ENCODE measurements around the gene DIP2C. TPM values are rescaled to one million over a fixed set of nuclear protein-coding genes. Genes with fewer than 3 reads are reported as not detected.

The DIP2C gene
- total RNA-seq, 2 donors from 2014 or later = 13.0 to 13.7 TPM

GRCh38 chr10:311901-312665 is 377.4 kb downstream of the DIP2C start:
- H3K4me3 ChIP-seq (ENCODE audit: low read length) = no peak overlapping the region
- 93 to 100% methylated on average over 6 to 14 of the region's 14 CpGs for WGBS, 2 experiments (ENCODE audit: insufficient coverage in 1 of 2, insufficient read length in 1 of 2)
- no peaks in the 10 kb centered on the region for H3K27me3 ChIP-seq (ENCODE audit: control insufficient read depth, insufficient read depth, low read length, poor library complexity, severe bottlenecking)
- H3K36me3 ChIP-seq (ENCODE audit: control insufficient read depth, insufficient read depth, low read length) = peaks cover 8% of the 10 kb centered on the region
- no peaks in the 10 kb centered on the region for H3K4me1 ChIP-seq (ENCODE audit: control insufficient read depth, insufficient read depth, low read length)
- H3K9ac ChIP-seq (ENCODE audit: extremely low read depth, low read length, poor library complexity, severe bottlenecking) = no peak overlapping the region
- Mint-ChIP-seq H3K4me1 (peaks cover 9% of the 10 kb centered on the region), H3K27me3 (ENCODE audit: insufficient read depth) (no peaks in the 10 kb centered on the region), H3K9me3 (no peaks in the 10 kb centered on the region), H3K4me3 (no peak overlapping the region), H3K36me3 (ENCODE audit: low read depth) (peaks cover 14% of the 10 kb centered on the region), H3K27ac (no peak overlapping the region)
- TF ChIP-seq, protein P1, sequence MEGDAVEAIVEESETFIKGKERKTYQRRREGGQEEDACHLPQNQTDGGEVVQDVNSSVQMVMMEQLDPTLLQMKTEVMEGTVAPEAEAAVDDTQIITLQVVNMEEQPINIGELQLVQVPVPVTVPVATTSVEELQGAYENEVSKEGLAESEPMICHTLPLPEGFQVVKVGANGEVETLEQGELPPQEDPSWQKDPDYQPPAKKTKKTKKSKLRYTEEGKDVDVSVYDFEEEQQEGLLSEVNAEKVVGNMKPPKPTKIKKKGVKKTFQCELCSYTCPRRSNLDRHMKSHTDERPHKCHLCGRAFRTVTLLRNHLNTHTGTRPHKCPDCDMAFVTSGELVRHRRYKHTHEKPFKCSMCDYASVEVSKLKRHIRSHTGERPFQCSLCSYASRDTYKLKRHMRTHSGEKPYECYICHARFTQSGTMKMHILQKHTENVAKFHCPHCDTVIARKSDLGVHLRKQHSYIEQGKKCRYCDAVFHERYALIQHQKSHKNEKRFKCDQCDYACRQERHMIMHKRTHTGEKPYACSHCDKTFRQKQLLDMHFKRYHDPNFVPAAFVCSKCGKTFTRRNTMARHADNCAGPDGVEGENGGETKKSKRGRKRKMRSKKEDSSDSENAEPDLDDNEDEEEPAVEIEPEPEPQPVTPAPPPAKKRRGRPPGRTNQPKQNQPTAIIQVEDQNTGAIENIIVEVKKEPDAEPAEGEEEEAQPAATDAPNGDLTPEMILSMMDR (conservative IDR thresholded peaks at IDR 0.05) = no peak
- no peaks in the 10 kb centered on the region for H3K9me3 ChIP-seq (ENCODE audit: control insufficient read depth, low read length)
- no peak for DNase-seq
- no peak overlapping the region for H3K27ac ChIP-seq (ENCODE audit: low read depth, low read length)

GRCh38 chr10:310976-311639 is 378.4 kb downstream of the DIP2C start:
- Histone ChIP-seq H3K4me3 (ENCODE audit: low read length) (no peak overlapping the region), H3K9me3 (ENCODE audit: control insufficient read depth, low read length) (no peaks in the 10 kb centered on the region), H3K27me3 (ENCODE audit: control insufficient read depth, insufficient read depth, low read length, poor library complexity, severe bottlenecking) (no peaks in the 10 kb centered on the region), H3K36me3 (ENCODE audit: control insufficient read depth, insufficient read depth, low read length) (no peaks in the 10 kb centered on the region), H3K9ac (ENCODE audit: extremely low read depth, low read length, poor library complexity, severe bottlenecking) (no peak overlapping the region), H3K27ac (ENCODE audit: low read depth, low read length) (no peak overlapping the region), H3K4me1 (ENCODE audit: control insufficient read depth, insufficient read depth, low read length) (no peaks in the 10 kb centered on the region)
- Mint-ChIP-seq H3K4me1 (peaks cover 11% of the 10 kb centered on the region), H3K27ac (no peak overlapping the region), H3K27me3 (ENCODE audit: insufficient read depth) (no peaks in the 10 kb centered on the region), H3K9me3 (no peaks in the 10 kb centered on the region), H3K4me3 (no peak overlapping the region), H3K36me3 (ENCODE audit: low read depth) (peaks cover 14% of the 10 kb centered on the region)
- 95 to 98% methylated on average over 12 to 24 of the region's 25 CpGs for WGBS, 2 experiments (ENCODE audit: insufficient coverage in 1 of 2, insufficient read length in 1 of 2)
- DNase-seq = no peak
- TF ChIP-seq, protein P1 (conservative IDR thresholded peaks at IDR 0.05) = no peak

- no peaks in the 10 kb centered on the region for H3K27me3 ChIP-seq (ENCODE audit: control insufficient read depth, insufficient read depth, low read length, poor library complexity, severe bottlenecking)
- no peak overlapping the region for H3K9ac ChIP-seq (ENCODE audit: extremely low read depth, low read length, poor library complexity, severe bottlenecking)
- H3K27ac ChIP-seq (ENCODE audit: low read depth, low read length) = no peak overlapping the region
- no peak for DNase-seq
- WGBS, 2 experiments (ENCODE audit: insufficient coverage in 1 of 2, insufficient read length in 1 of 2) = 96 to 98% methylated on average over 4 to 5 of the region's 5 CpGs
- no peak overlapping the region for H3K4me3 ChIP-seq (ENCODE audit: low read length)
- Mint-ChIP-seq H3K4me1 (peaks cover 11% of the 10 kb centered on the region), H3K27ac (no peak overlapping the region), H3K4me3 (no peak overlapping the region), H3K36me3 (ENCODE audit: low read depth) (peaks cover 14% of the 10 kb centered on the region), H3K27me3 (ENCODE audit: insufficient read depth) (no peaks in the 10 kb centered on the region), H3K9me3 (no peaks in the 10 kb centered on the region)
- H3K4me1 ChIP-seq (ENCODE audit: control insufficient read depth, insufficient read depth, low read length) = no peaks in the 10 kb centered on the region
- TF ChIP-seq, protein P1 (conservative IDR thresholded peaks at IDR 0.05) = no peak
- H3K36me3 ChIP-seq (ENCODE audit: control insufficient read depth, insufficient read depth, low read length) = no peaks in the 10 kb centered on the region
- H3K9me3 ChIP-seq (ENCODE audit: control insufficient read depth, low read length) = no peaks in the 10 kb centered on the region
Measured at GRCh38 chr10:310371-310770, 379.1 kb downstream of the DIP2C start.
